Caki2 (cell line): Measurements from ENCODE around the gene TSR1. TPM values are rescaled to one million over a fixed set of nuclear protein-coding genes. Genes with fewer than 3 reads are reported as not detected.

ENCODE experiments used
- DNase-seq: peaks from one replicate; pipeline ENCODE4 v3.0.0-alpha.2; 2015; ENCODE audit warnings: low read depth
- in situ Hi-C: cut with HindIII; loops from 2 replicates; pipeline ENCODE4 v1.10.0; 2016; ENCODE audit warnings: low sequenced_read_pairs, low pct_unique_long_range_greater_than_20kb, mixed read lengths
- total RNA-seq: library from RNA; depleted of rRNA; stranded (reverse); fragments of >200 nt; shearing (Covaris generic); gene quantifications from 2 replicates; pipeline ENCODE4 v1.2.3, GENCODE V29; 2014; ENCODE audit warnings: low replicate concordance; rRNA removed

TSR1 gene
- 23.9 and 29.1 TPM in 2 replicates for total RNA-seq

DNA sequence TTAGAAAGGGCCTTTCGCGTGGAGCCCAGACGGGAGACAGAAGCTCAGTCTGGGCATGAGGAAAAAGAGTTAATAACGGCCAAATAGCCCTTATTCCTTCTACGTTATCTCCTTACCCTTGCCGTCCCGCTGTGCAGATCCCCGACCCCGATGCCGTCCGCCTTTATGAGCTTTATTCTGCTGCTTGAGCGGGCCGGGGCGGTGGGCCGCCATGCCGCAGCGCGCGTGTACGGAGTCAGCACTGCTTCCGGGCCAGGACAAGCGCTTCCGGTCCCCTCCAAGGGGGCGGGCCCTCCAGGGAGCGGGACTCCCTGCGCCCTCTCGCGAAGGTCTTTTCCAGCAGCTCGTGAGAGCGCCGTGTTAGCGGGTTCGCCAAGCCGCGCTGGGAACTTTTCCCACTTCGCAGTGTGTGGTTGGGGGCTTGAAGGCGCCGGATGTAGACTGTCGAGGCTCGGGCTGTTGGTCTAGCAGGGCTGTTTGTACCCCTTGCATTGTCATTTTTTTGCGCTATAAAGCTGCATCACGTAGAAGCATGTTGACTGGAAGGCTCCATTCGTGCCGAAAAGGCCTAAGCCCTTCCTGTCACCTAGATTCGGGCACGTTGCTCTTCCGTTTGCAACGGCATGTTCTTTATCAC is at the start of gene TSR1:
TSS of gene TSR1 (minus strand) at position 243 of the 637 bp plus-strand sequence. CDS start at position 213, 30 bp downstream.
- peak; percentile 78 for DNase-seq

DNA sequence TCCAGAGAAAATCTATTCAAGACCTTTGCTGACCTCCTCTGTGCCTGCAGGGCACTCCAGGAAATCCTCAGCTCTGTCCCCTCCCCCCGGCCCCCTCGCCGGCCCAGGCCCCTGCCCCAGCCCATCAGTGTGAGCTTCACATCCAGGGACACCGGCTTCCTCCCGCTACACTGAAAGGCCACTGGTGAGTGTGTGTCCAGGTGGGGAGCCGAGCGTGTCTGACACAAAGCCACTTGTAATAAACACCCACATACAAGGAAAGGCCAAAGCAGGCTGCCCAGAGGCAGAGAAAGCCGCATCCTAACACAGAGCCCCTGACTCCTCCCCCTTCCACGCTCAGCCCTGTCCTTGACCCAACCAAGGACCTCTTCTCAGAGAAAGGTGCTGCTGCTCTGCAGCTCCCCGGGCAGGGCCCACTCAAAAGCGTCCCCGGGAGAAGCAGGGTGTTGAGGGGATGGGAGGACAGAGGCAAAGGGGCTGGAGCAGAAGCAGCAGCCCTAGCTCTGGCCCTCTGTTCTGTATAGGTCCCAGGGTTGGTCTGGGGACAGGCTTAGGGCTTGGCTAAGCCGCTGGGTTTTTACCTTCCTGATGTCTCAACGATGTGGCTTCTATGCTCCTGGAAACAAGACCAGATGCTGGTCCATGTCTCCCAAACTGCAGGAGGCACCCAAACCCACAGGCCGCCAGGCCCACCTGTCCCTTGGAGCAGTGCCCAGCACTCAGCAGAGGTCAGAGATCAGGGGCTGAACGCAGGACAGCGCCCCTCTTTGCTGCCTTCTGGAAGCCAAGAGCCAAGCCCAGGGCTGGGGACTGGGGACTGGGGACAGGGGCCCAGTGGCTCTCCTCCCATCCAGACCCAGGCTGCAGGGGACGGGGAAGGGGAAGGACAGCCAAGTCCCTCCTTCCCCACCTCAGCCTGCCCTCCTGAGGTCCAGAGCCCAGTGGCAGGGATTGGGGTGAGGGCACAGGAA is 49.3 kb upstream of the TSR1 start:
- in situ Hi-C loops = no loop called here
- no peak for DNase-seq

More for the DNA sequence above, at the start of gene TSR1:
- in situ Hi-C loops = no loop called here

DNA sequence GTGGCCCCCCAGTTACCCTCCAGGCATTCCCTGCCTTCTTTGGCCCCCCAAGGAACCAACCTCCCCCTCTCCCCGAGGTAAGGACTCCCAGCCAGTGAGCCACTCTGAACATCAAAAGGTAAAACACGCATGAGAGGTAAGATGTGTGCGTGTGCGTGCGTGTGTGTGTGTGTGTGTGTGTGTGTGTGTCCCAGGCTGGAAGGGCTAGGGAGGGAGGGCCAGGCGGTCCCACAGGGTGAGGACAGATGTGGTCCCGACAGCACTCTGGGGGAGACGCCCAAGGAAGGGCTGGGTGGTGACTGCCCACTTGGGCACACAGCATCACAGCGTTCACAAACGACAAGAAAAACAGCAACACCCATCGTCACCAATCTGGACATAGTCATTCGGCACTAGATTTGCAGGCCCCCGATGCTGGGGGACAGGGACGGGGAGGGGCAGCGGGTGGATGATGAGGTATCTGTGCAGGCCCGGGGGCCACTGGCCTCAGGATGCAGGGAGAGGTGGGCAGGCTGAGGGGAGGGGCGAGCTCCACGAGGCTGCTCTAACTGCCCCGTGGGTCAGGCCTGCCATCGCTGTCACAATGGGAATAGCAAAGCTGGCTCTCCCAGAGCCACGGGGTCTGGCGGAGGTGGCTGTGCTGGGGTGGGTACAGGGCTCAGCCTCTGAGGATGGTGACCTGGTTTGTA is 48.3 kb upstream of the TSR1 start:
- no peak for DNase-seq
- in situ Hi-C loops = no loop called here

DNA sequence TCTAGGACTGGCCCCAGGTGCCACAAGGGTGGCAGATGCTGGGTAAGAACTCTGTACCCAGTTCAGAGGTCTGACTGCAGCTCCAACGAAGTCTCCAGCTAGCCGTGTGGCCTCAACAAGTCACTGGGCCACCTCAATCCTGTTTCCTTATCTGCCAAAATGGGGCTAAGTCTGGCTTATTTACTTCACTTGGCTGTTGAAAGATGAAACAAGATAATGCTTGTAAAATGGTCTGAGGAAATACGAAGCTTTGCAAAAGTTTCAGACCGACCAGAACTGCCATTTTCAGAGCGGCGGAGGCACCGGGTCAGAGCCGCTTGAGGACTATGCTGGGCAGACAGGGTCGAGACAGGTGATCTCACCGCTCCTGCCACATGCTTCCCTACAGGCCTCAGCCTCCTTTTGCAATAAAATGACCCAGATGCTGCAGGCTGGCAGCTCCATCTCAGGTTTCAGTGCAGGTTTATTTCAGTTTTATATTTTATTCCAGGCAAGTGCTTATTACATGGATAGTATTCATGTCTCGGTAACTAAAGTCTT is 47.4 kb upstream of the TSR1 start:
- no peak for DNase-seq
- in situ Hi-C loops = no loop called here

DNA sequence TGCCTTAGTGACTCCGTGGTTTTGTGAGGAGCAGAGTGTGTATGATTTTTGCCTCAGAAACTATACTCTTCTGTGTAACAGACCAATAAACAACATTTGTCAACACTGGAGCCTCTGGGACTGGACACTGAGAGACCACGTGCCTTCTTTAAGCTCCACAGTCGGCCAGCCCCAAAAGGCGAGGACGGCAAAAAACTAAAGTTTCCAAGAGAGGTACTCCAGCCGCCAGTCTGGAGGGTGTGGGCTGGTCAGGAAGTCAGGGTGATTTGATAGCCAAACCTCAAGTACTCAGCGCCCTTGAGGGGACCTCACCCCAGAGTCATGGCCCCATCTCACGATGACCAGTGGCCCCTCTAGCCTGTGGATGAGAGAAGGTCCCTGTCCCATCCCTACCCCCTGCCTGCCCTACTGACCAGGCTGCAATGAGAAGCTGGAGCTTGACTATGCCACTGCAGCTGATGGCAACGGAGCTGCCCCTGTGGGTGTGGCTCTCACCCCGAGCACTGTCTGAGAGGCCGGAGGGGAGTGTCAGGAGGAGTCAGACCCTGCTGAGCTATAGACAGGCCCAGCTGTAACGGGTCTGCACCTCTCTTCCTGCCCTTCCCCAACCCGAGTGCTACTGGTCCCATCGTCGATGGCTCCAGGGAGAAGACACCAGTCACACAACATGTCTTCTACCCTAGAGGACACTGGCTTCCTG is 44.8 kb upstream of the TSR1 start:
- in situ Hi-C loops = no loop called here
- no peak for DNase-seq

DNA sequence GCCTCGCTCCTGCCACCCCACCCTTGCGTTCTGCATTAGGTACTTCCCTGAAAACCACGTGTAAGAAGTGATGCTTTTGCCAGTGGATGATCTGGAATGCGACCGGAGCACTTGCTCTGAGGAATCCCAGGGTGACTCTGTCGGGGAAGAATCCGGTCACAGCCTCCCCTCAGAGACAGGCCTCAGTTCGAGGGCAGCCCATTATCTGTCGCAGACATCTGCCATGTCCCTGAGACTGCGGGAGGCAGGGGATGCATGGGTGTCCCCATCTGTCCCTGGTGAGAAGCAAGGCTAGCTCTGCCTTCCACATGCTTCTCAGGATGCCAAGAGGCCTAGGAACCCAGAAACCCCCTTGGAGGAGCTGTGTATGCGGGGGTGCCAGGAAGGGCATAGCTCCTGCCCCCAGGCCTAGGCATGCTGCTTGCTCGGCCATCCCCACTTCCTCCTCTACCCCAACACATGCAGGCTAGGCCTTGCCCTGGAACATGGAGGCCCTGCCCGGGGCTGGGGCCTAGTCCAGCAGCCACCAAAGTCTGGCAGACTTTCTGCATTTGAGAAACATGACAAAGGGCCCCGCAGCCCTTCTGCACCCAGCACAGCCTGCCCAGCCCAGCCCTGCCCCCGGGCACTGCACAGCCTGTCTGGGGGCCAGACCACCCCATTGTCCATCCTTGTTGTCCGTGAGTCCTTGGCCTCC is 44.1 kb upstream of the TSR1 start:
- in situ Hi-C loops = no loop called here
- no peak for DNase-seq

DNA sequence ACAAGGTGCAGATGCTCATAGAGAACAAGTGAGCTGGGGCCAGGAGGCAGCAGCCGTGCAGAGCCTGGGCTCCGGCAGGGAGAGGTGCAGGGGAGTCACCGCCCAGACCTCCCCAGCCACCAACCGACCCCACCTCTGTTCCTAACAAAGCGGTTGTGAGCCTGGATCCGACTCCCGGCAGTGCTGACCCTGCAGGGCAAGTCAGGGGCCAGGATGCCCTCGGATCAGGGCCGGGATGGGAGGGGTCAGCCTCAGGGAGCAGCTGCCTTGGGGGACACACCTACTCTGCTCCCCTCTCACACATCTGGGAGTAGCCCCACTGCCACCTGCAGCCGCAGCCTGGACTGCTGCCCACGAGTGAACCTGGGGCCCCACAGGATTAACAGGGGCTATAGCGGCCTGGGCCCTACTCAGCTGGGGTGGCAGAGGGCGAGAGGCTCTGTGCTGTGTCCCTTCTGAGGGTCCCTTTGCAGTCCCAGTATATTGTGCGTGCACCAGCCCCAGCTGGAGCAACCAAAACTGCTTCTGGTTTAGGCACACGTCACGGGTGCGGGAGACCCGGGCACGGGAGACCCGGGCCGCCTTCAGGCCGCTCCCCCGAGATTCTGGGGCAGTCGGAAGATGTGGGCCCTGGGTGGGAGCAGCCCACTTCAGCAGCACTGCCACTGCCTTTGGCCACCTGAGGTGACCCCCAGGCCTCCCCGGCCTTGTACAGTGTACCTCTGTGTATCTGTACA is 43.4 kb upstream of the TSR1 start:
- in situ Hi-C loops = no loop called here
- no peak for DNase-seq

DNA sequence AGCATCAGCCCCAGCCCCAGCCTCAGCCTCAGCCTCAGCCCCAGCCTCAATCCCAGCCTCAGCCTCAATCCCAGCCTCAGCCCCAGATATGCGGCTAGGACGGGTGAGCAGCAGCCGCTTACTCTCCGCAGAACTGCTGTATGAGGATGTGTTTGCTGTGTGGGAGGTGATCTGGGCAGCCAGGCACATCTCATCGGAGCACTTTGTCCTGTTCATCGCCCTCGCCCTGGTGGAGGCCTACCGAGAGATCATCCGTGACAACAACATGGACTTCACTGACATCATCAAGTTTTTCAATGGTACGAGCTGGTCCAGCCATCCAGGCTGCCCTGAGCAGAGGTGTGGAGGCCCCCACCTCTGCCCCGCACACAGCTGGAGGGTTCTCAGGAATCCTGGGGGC is 42.6 kb upstream of the TSR1 start:
- DNase-seq = no peak
- in situ Hi-C loops = no loop called here

DNA sequence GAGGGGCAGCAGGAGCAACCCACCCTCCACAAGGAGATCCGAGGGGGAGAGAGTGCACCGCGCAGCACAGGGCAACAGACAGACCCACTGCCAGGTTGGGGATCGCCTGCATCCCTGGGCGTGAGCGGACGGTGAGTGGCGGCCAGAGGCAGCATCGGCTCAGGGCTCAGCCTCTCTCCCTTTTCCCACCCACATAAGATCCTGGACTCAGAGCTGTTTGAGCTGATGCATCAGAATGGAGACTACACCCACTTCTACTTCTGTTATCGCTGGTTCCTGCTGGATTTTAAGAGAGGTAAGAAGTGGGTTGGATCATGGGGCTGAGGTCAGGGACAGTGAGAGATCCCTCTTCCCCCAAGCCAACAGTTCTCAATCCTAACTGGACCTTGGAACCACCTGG is 41.4 kb upstream of the TSR1 start:
- in situ Hi-C loops = no loop called here
- DNase-seq = no peak

DNA sequence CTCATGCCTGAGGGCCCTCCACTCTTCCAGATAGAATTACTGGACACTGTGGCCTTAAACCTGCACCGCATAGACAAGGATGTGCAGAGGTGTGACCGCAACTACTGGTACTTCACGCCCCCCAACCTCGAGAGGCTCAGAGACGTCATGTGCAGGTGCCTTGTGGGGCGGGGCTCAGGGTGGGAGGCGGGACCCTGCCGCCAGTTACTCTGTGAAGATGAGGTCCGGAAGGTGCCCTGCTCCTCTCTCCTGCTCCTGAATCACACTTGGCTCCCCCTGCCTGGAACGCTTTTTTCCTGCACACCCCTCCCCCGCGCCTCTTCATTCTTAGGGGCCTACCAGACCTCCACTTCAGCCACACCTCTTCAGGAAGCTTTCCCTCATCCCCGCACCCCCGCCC is 39.9 kb upstream of the TSR1 start:
- in situ Hi-C loops = no loop called here

DNA sequence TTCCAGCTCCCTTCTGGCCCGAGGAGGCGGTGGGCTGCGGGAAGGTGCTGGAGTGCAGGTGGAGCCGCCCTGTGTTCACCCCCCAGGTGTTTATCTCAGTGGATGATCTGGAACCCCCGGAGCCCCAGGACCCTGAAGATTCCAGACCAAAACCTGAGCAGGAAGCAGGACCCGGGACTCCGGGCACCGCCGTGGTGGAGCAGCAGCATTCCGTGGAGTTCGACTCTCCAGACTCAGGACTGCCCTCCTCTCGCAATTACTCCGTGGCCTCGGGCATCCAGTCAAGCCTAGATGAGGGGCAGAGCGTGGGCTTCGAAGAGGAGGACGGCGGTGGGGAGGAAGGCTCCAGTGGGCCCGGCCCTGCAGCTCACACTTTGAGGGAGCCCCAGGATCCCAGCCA is 39.1 kb upstream of the TSR1 start:
- in situ Hi-C loops = no loop called here
- DNase-seq = no peak

More for the DNA sequence above, 39.9 kb upstream of the TSR1 start:
- no peak for DNase-seq

DNA sequence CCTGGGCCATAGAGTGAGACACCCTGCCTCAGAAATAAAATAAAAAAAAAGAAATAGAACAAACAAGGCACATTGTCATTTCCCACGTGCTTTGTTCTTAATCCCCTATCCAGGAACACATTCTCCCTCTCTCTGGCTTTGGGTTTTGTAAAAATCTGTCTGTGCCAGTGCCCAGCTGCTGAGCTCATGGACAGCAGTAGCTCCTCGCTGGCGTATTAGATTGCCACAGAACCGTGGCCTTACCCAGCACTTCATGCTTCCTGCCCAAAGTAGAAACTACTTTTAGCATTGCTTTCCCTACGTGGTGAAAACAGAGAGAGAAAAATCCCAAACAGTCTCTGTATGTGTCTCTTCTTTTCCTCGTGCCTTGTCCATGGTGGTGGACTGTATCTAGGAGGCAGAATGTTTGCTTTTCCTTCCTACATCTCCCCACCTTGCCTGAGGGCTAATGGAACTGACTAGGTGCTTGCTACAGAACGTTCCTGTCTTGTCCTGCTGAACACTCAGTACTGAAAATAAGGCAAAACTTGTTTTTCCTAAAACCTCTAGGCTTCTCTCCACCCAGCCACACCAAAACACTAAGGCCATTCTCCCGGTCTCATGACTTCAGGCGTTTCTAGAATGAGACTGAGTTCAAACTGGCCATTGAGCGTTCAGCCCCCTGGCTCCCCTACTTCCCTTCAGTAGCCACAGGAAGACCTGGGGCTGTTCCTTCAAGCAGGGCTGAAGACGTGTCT is 38.5 kb upstream of the TSR1 start:
- no peak for DNase-seq
- in situ Hi-C loops = no loop called here

DNA sequence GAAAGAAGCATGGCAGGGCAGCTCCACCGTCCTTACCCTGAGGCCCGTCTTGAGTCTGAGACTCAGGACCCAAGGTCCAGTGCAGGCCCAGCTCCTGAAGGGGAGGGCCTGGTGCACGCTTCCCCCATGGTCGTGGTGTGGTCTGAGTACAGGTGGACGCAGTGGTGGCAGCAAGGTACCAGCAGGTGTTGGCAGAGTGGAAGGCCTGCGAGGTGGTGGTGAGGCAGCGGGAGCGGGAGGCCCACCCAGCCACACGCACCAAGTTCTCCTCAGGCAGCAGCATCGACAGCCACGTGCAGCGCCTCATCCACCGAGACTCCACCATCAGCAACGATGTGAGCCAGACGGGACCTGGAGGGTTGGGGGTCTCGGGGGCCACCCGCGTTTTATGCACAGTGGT is 36.9 kb upstream of the TSR1 start:
- in situ Hi-C loops = no loop called here

DNA sequence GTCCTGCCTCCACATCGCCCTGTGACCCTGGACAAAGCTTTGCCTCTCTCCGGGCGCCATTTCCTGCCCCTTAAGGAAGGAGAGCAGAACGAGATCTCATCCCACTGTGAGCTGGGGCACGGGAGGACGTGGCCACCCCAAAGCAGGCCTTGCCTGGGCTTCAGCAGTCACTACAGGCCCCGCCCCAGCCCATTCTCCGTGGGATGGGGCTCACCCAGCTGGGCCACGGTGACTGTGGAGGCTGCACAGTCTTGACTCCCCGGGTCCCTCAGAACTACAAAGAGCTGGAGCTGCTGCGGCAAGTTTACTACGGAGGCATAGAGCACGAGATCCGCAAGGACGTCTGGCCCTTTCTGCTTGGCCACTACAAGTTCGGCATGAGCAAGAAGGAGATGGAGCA is 36.4 kb upstream of the TSR1 start:
- no peak for DNase-seq
- in situ Hi-C loops = no loop called here

More for the DNA sequence above, 36.9 kb upstream of the TSR1 start:
- DNase-seq = no peak

DNA sequence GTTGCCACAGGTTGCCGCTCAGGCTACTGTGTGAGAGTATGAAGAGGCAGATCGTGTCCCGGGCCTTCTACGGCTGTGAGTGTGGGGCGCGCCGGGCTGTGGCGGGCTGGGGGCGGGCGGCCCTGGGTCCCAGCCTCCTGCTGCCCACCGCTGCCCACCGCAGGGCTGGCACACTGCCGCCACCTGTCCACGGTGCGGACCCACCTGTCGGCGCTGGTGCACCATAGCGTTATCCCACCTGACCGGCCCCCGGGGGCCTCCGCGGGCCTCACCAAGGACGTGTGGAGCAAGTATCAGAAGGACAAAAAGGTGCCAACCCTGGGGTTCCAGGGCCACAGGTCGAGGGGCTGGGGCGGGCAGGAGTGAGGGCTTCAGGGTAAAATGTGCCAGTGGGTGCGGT is 35.9 kb upstream of the TSR1 start:
- in situ Hi-C loops = no loop called here
- no peak for DNase-seq
